ENCODE results near the gene RALGPS1.

DNA sequence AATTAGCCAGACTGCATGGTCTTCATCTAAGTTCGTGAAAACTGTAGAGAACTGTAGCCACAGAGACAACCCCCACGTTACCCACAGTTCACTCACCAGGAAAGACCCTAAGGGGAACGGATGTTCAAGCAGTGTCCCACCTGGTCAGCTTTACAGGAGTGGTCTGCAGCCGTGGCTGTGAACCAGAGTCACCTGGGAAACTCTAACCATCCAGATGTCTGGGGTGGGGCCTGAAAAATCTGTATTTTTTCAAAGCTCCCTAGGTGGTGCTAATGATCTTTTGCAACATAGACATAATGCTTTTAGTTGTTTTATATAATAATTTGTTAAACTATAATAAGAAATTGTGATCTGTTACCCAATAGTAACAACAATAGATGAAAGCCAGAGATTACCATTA lies 255.5 kb downstream of the RALGPS1 start:
- TF ChIP-seq POLR2A (IDR thresholded peaks at IDR 0.05) (no peak), CTCF (IDR thresholded peaks at IDR 0.05 in 4 of 5, conservative IDR thresholded peaks at IDR 0.05 in 1 of 5) (no peak)

Data from gastrocnemius medialis (tissue), 4 donors.